Measurements from ENCODE around the gene ATXN7.

- TF ChIP-seq RCOR1 (IDR thresholded peaks at IDR 0.05; ENCODE audit: insufficient replicate concordance, low read length), result no peak
- no peak for TF ChIP-seq CTCF (conservative IDR thresholded peaks at IDR 0.05; ENCODE audit: low read depth, low read length)
- TF ChIP-seq RFX5 (IDR thresholded peaks at IDR 0.05; ENCODE audit: low read depth, low read length), result no peak
- no peak for TF ChIP-seq BHLHE40 (IDR thresholded peaks at IDR 0.05; ENCODE audit: low read depth, low read length)
- TF ChIP-seq FOS (IDR thresholded peaks at IDR 0.05; ENCODE audit: low read depth, low read length), result no peak
- TF ChIP-seq NFE2L2 (IDR thresholded peaks at IDR 0.05; ENCODE audit: low read depth, low read length), result no peak
- no peak for TF ChIP-seq RAD21 (IDR thresholded peaks at IDR 0.05; ENCODE audit: low read length)
- no peak for TF ChIP-seq POLR2A (IDR thresholded peaks at IDR 0.05; ENCODE audit: low read depth, low read length)
- no peak for TF ChIP-seq MXI1 (IDR thresholded peaks at IDR 0.05; ENCODE audit: borderline replicate concordance, low read depth, low read length)
- TF ChIP-seq MAFK (IDR thresholded peaks at IDR 0.05; ENCODE audit: low read depth, low read length), result no peak
Observed at GRCh38 chr3:63952248-63952594, 88.6 kb downstream of the ATXN7 start.
